ENCODE measurements around the gene SDHB. TPM values are rescaled to one million over a fixed set of nuclear protein-coding genes. Genes with fewer than 3 reads are reported as not detected.

The SDHB gene
- total and polyA plus RNA-seq, 9 of the 15 experiments (the other 6 are each of a cell fraction or from before 2014, with no cell fraction given), result 207 to 554 (median 365) TPM

- ATAC-seq, result no peak
- intact Hi-C loops (cut with micrococcal nuclease), result no loop called here
- POLR2A ChIA-PET, result interaction anchor here (0.7 to 3.3 kb wide), 2 partner anchors 13 to 14 kb away, joined by 3 to 16 read pairs; no protein-coding TSS in a partner anchor
Measured at GRCh38 chr1:17020502-17020901, 33.3 kb downstream of the SDHB start.

More at GRCh38 chr1:17020502-17020901, 33.3 kb downstream of the SDHB start:
- CTCF ChIA-PET (ENCODE audit: low intra/inter-chr PET ratio), result no interaction called here
- no peak for DNase-seq (ENCODE audit: extremely low read depth in 1 of 4, low spot score in 3 of 4)
- H3K9me3 ChIP-seq (replicated peaks; ENCODE audit: control insufficient read depth, insufficient read depth, low read depth, low read length), result no peaks in the 10 kb centered on the region
- no peaks in the 10 kb centered on the region for H3K9me1 ChIP-seq (ENCODE audit: control insufficient read depth, insufficient read depth, low read length)
- no peaks in the 10 kb centered on the region for H4K20me1 ChIP-seq (replicated peaks; ENCODE audit: control insufficient read depth, insufficient read depth, low read length)
- peaks cover 2 to 4% of the 10 kb centered on the region in 2 experiments; a peak in 4 of 5 replicates for H3K4me1 ChIP-seq (replicated peaks in 1 of 2; ENCODE audit: control insufficient read depth in 2 of 2, insufficient read depth in 2 of 2, low read length in 2 of 2)
- peaks cover 77% of the 10 kb centered on the region for H3K36me3 ChIP-seq (ENCODE audit: control insufficient read depth, insufficient read depth, low read length)
- WGBS (ENCODE audit: insufficient coverage, low coverage, missing lambda C conversion rate), result 94% methylated on average over 2 of the region's 2 CpGs
- no TSS peak for BruUV-seq (replicated peaks)
- H3K9ac ChIP-seq (ENCODE audit: insufficient read depth in 1 of 2, low read depth in 2 of 2, low read length in 2 of 2), result no peak overlapping the region
- TF ChIP-seq SREBF1 (IDR thresholded peaks at IDR 0.05; ENCODE audit: borderline replicate concordance, low read depth, low read length) (no peak), DDX20 (tag; IDR thresholded peaks at IDR 0.05; ENCODE audit: low read depth) (no peak), POU5F1 (IDR thresholded peaks at IDR 0.05; ENCODE audit: borderline replicate concordance, low read depth, low read length, partially characterized antibody) (no peak), SMARCC2 (IDR thresholded peaks at IDR 0.05; ENCODE audit: low read depth) (no peak), STAT5B (CRISPR knock-in tag; IDR thresholded peaks at IDR 0.05) (no peak), SIX5 (IDR thresholded peaks at IDR 0.05; ENCODE audit: borderline replicate concordance in 1 of 2, insufficient read depth in 1 of 2, low read depth in 1 of 2, low read length in 2 of 2) (no peak), PTTG1 (tag; IDR thresholded peaks at IDR 0.05; ENCODE audit: low read depth) (no peak), CBFA2T2 (conservative IDR thresholded peaks at IDR 0.05) (no peak), ERF (CRISPR knock-in tag; IDR thresholded peaks at IDR 0.05) (no peak), MCM2 (IDR thresholded peaks at IDR 0.05; ENCODE audit: low read depth) (no peak), RB1 (IDR thresholded peaks at IDR 0.05; ENCODE audit: low read depth) (no peak), ZNF121 (CRISPR knock-in tag; conservative IDR thresholded peaks at IDR 0.05) (no peak), ZNF592 (IDR thresholded peaks at IDR 0.05) (no peak), ARID3A (IDR thresholded peaks at IDR 0.05; ENCODE audit: borderline replicate concordance, low read depth, low read length) (no peak), HMG20A (CRISPR knock-in tag; conservative IDR thresholded peaks at IDR 0.05) (no peak), ZNF133 (CRISPR knock-in tag; IDR thresholded peaks at IDR 0.05) (no peak), CBX5 (IDR thresholded peaks at IDR 0.05; ENCODE audit: borderline replicate concordance, low read depth) (no peak), GATAD2B (IDR thresholded peaks at IDR 0.05; ENCODE audit: borderline replicate concordance) (no peak)
- no peak overlapping the region for H2AFZ ChIP-seq (ENCODE audit: low read depth, low read length)
- in situ Hi-C loops (cut with MboI), result no loop called here
- H3K27ac ChIP-seq (ENCODE audit: extremely low read depth, low read depth, low read length), result no peak overlapping the region
- FAIRE-seq, result no peak
- no peak overlapping the region for H3K4me2 ChIP-seq (ENCODE audit: insufficient read depth, low read length)
- H3K79me2 ChIP-seq (ENCODE audit: control insufficient read depth, insufficient read depth, low read length), result no peaks in the 10 kb centered on the region
- no peak overlapping the region for H3K4me3 ChIP-seq
- no peaks in the 10 kb centered on the region for H3K27me3 ChIP-seq (ENCODE audit: control insufficient read depth in 2 of 2, insufficient read depth in 2 of 2, low read length in 2 of 2)
